ENCODE results near the gene CDH11.

GRCh38 chr16:64926476-64926875 is 195.4 kb downstream of the CDH11 start:
- TF ChIP-seq EZH2phosphoT487 (IDR thresholded peaks at IDR 0.05; ENCODE audit: low read depth) (no peak), CTCF (IDR thresholded peaks at IDR 0.05; ENCODE audit: low read depth, low read length) (no peak)
